ENCODE measurements around the gene KIF3C. TPM values are rescaled to one million over a fixed set of nuclear protein-coding genes. Genes with fewer than 3 reads are reported as not detected.
"Not testable (repeated sequence)": the region's sequence is repeated elsewhere in the genome, so short reads cannot be mapped to it uniquely, and the experiment has no call there.

KIF3C gene
- total RNA-seq, 1 experiment from 2014 or later, result 5.2 TPM

- not testable (repeated sequence) for H3K9me3 ChIP-seq (replicated peaks); H3K4me1 ChIP-seq; H3K4me3 ChIP-seq; H3K27me3 ChIP-seq; H3K36me3 ChIP-seq; DNase-seq; H3K27ac ChIP-seq
Measured at GRCh38 chr2:25896308-25896707, 86.0 kb downstream of the KIF3C start.

DNA sequence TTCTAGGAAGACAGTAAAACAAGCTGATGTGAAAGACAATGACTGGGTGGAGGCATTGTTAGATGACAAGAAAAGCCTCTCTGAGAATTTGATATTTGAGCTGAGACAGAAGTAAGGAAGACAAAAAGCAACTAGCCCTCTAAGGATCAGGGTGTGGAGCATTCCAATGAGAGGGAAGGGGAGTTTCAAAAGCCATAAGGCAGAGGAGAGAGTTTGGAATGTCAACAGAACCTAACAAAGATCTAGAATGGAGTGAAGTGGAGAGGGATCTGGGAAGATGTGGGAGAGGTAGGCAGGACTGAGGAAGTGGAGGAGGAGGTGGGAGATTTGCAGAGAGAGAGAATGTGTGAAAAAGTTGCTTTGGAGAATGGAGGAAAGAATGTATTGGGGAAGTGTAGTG, 86.7 kb downstream of the KIF3C start:
- Histone ChIP-seq H3K27me3 (no peaks in the 10 kb centered on the region), H3K36me3 (no peaks in the 10 kb centered on the region), H3K9me3 (replicated peaks) (no peaks in the 10 kb centered on the region), H3K4me3 (no peak overlapping the region), H3K4me1 (no peaks in the 10 kb centered on the region), H3K27ac (no peak overlapping the region)
- no peak for DNase-seq

DNA sequence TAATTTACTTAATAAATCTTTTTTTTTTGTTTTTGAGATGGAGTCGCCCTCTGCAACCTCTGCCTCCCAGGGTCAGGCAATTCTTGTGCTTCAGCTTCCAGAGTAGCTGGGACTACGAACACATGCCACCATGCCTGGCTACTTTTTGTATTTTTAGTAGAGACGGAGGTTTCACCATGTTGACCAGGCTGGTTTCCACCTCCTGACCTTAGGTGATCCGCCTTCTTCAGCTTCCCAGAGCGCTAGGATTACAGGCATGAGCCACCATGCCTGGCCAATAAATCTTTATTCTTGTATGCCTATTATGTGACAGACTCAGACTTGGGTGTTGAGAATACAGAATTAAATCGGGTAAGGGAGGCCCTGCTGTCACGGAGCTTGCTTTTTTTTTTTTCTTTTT, 87.3 kb downstream of the KIF3C start:
- no peak for DNase-seq
- H3K27me3 ChIP-seq, result no peaks in the 10 kb centered on the region
- H3K27ac ChIP-seq, result no peak overlapping the region
- H3K4me1 ChIP-seq, result no peaks in the 10 kb centered on the region
- H3K9me3 ChIP-seq (replicated peaks), result no peaks in the 10 kb centered on the region
- H3K36me3 ChIP-seq, result no peaks in the 10 kb centered on the region
- H3K4me3 ChIP-seq, result no peak overlapping the region

- peak; percentile 29 to 51 for DNase-seq
Measured at GRCh38 chr2:25894135-25894830, 88.0 kb downstream of the KIF3C start.

GRCh38 chr2:25891672-25892071, 90.6 kb downstream of the KIF3C start:
- Histone ChIP-seq H3K36me3 (no peaks in the 10 kb centered on the region), H3K4me3 (no peak overlapping the region), H3K27me3 (no peaks in the 10 kb centered on the region), H3K4me1 (no peaks in the 10 kb centered on the region), H3K9me3 (replicated peaks) (no peaks in the 10 kb centered on the region), H3K27ac (no peak overlapping the region)
- no peak for DNase-seq

More at GRCh38 chr2:25894135-25894830, 88.0 kb downstream of the KIF3C start:
- no peaks in the 10 kb centered on the region for H3K36me3 ChIP-seq
- no peak overlapping the region for H3K27ac ChIP-seq
- H3K4me1 ChIP-seq, result no peaks in the 10 kb centered on the region
- no peaks in the 10 kb centered on the region for H3K27me3 ChIP-seq
- no peaks in the 10 kb centered on the region for H3K9me3 ChIP-seq (replicated peaks)
- H3K4me3 ChIP-seq, result no peak overlapping the region

DNA sequence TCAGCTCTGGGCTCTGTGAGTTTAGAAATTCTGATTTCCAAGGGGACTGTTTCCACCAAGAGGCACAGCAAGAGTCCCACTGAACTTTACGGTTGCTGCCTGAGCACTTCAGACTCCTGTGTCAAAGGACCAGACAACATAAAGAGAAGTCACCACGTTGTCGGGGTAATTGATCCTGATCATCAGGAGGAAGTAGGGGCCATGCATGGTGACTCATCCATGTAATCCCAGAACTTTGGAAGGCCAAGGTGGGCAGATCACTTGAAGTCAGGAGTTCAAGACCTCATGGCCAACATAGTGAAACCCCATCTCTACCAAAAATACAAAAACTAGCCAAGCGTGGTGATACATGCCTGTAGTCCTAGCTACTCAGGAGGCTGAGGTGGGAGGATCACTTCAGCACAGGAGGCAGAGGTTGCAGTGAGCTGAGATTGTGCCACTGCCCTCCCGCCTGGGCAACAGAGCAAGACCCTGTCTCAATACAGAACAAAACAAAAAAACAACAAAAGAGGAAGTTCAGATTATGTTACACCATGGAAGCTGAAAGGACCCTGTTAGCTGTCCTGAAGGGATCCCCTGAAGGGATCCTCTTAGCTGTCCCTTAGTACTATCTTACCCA, 94.6 kb downstream of the KIF3C start:
- DNase-seq, result no peak
- no peaks in the 10 kb centered on the region for H3K27me3 ChIP-seq
- no peaks in the 10 kb centered on the region for H3K36me3 ChIP-seq
- no peak overlapping the region for H3K4me3 ChIP-seq
- no peaks in the 10 kb centered on the region for H3K9me3 ChIP-seq (replicated peaks)
- H3K4me1 ChIP-seq, result no peaks in the 10 kb centered on the region
- H3K27ac ChIP-seq, result no peak overlapping the region

- Histone ChIP-seq H3K4me3 (no peak overlapping the region), H3K4me1 (no peaks in the 10 kb centered on the region), H3K36me3 (no peaks in the 10 kb centered on the region), H3K27ac (no peak overlapping the region), H3K9me3 (replicated peaks) (no peaks in the 10 kb centered on the region), H3K27me3 (no peaks in the 10 kb centered on the region)
- no peak for DNase-seq
Measured at GRCh38 chr2:25885933-25886332, 96.4 kb downstream of the KIF3C start.

GRCh38 chr2:25881764-25882163, 100.5 kb downstream of the KIF3C start:
- no peak overlapping the region for H3K4me3 ChIP-seq
- H3K27me3 ChIP-seq, result no peaks in the 10 kb centered on the region
- H3K4me1 ChIP-seq, result peaks cover 4% of the 10 kb centered on the region
- no peak for DNase-seq
- no peaks in the 10 kb centered on the region for H3K36me3 ChIP-seq
- no peak overlapping the region for H3K27ac ChIP-seq
- no peaks in the 10 kb centered on the region for H3K9me3 ChIP-seq (replicated peaks)

- peak in 1 of 2 experiments; percentile 46 for DNase-seq
- Histone ChIP-seq H3K36me3 (no peaks in the 10 kb centered on the region), H3K9me3 (replicated peaks) (no peaks in the 10 kb centered on the region), H3K27ac (peak overlapping the region; percentile 28; the same call in 1 of the 2 replicates), H3K4me3 (peak overlapping the region; percentile 94), H3K4me1 (peaks cover 14% of the 10 kb centered on the region), H3K27me3 (no peaks in the 10 kb centered on the region)
Measured at GRCh38 chr2:25879133-25879730, 103.1 kb downstream of the KIF3C start.

GRCh38 chr2:25878361-25879132, 103.8 kb downstream of the KIF3C start, which contains the start of gene ASXL2:
TSS of gene ASXL2 (minus strand) at chr2:25878487. CDS start at chr2:25878222, 265 bp downstream.
- Histone ChIP-seq H3K9me3 (replicated peaks) (no peaks in the 10 kb centered on the region), H3K27ac (peak within 1 kb of the TSS; percentile 84), H3K27me3 (no peaks in the 10 kb centered on the region), H3K4me1 (peaks cover 14% of the 10 kb centered on the region), H3K4me3 (peak within 1 kb of the TSS; percentile 94), H3K36me3 (no peaks in the 10 kb centered on the region; the same call in 1 of the 2 replicates)
- DNase-seq, result peak; percentile 98 to 99

DNA sequence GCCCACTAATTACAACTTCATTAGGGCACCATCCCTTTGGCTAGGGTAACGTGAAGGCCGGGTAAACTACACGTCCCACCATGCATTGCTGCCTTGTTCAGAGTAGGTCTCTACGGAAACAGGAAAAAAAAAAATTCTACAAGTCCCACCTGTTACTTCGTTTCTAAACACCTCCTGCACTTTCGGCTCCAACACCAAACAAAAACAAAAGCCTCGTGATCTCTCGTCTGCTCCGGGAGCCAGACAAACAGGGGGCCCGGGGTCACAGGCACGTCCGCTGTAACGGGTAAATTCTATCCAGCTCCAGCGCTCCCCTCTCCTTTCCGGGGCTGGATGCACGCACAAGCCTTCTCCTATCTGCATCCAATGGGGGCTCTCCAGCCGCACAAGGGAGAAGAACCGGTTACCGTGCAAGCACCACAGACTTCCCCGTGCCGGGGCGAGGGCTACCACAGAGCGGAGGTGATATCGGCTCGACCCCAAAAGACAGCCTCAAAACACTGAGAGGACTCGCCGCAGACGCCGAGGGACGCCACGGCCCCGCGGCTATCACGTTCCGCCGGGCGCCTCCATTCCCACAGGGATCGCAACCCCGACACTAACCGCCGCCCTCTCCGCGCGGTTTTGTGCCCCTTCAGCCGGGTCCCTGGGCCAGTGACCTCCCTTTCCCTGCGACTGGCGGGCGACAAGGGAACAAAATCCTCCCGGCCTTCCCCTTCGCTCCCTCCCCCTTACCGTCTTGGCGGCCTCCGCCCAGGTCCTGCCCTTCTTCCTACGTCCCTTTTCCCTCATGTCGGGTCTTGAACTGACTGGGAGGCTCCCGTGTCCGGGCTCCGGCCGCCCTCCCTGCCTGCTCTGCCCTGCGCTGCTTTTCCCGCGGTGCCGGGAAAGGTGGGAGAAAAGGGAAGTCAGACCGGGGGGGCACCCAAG, 104.6 kb downstream of the KIF3C start:
- H3K27ac ChIP-seq, result peak overlapping the region; percentile 84
- peak overlapping the region; percentile 94 for H3K4me3 ChIP-seq
- no peaks in the 10 kb centered on the region for H3K27me3 ChIP-seq
- peaks cover 14% of the 10 kb centered on the region for H3K4me1 ChIP-seq
- no peaks in the 10 kb centered on the region; the same call in 1 of the 2 replicates for H3K36me3 ChIP-seq
- H3K9me3 ChIP-seq (replicated peaks), result no peaks in the 10 kb centered on the region
- peak; percentile 67 to 83 for DNase-seq
